ENCODE results near the gene RIPPLY1.

DNA sequence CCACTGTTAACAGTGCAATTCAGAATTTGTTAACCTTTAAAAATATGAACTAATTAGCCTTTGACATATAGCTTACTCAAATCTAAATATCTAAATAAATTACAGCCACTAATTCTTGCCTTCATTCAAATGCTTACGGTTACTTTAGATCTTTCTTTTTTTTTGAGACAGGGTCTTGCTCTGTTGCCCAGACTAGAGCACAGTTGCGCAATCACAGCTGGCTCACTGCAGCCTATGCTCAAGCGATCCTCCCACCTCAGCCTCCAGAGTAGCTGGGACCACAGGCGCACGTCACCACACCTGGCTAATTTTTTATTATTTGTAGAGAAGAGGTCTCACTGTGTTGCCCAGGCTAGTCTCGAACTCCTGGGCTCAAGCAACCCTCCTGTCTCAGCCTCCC, 48.1 kb upstream of the RIPPLY1 start:
- TF ChIP-seq, protein P1, sequence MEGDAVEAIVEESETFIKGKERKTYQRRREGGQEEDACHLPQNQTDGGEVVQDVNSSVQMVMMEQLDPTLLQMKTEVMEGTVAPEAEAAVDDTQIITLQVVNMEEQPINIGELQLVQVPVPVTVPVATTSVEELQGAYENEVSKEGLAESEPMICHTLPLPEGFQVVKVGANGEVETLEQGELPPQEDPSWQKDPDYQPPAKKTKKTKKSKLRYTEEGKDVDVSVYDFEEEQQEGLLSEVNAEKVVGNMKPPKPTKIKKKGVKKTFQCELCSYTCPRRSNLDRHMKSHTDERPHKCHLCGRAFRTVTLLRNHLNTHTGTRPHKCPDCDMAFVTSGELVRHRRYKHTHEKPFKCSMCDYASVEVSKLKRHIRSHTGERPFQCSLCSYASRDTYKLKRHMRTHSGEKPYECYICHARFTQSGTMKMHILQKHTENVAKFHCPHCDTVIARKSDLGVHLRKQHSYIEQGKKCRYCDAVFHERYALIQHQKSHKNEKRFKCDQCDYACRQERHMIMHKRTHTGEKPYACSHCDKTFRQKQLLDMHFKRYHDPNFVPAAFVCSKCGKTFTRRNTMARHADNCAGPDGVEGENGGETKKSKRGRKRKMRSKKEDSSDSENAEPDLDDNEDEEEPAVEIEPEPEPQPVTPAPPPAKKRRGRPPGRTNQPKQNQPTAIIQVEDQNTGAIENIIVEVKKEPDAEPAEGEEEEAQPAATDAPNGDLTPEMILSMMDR (IDR thresholded peaks at IDR 0.05) = no peak
- TF ChIP-seq ZFX (IDR thresholded peaks at IDR 0.05; ENCODE audit: borderline replicate concordance) = no peak

All from 22Rv1 (cell line).